Activated T-helper 1 cell treated with Interleukin-2 at 50 U/mL for 16 hours (primary cell): ENCODE data around the gene CNTN2.

Source experiments
- DNase-seq: peaks from one replicate; pipeline ENCODE4 v3.0.0-alpha.2; 2020; ENCODE audit warnings: low read depth

CNTN2 gene

GRCh38 chr1:205024679-205025078 is 18.3 kb upstream of the CNTN2 start:
- DNase-seq, result no peak

GRCh38 chr1:205025239-205025638 is 17.8 kb upstream of the CNTN2 start:
- DNase-seq, result no peak

GRCh38 chr1:205026181-205026580 is 16.8 kb upstream of the CNTN2 start:
- DNase-seq, result no peak

- DNase-seq, result no peak
Measured at GRCh38 chr1:205028390-205028789, 14.6 kb upstream of the CNTN2 start.

GRCh38 chr1:205028924-205029323 is 14.1 kb upstream of the CNTN2 start:
- DNase-seq, result no peak

- DNase-seq, result no peak
Measured at GRCh38 chr1:205030241-205030640, 12.8 kb upstream of the CNTN2 start.

GRCh38 chr1:205030896-205031295 is 12.1 kb upstream of the CNTN2 start:
- no peak for DNase-seq

- DNase-seq, result no peak
Measured at GRCh38 chr1:205032508-205032907, 10.5 kb upstream of the CNTN2 start.

GRCh38 chr1:205037539-205037938 is 5.5 kb upstream of the CNTN2 start:
- no peak for DNase-seq

- DNase-seq, result no peak
Measured at GRCh38 chr1:205038132-205038786, 4.8 kb upstream of the CNTN2 start.

- DNase-seq, result no peak
Measured at GRCh38 chr1:205041001-205041715, 1.9 kb upstream of the CNTN2 start.

GRCh38 chr1:205041998-205042910 is 758 bp upstream of the CNTN2 start:
- DNase-seq, result no peak

GRCh38 chr1:205043866-205044265 is 854 bp downstream of the CNTN2 start:
- DNase-seq, result no peak

GRCh38 chr1:205044741-205045140 is 1.7 kb downstream of the CNTN2 start:
- no peak for DNase-seq

GRCh38 chr1:205045146-205045545 is 2.1 kb downstream of the CNTN2 start:
- DNase-seq, result no peak

GRCh38 chr1:205046870-205047269 is 3.9 kb downstream of the CNTN2 start:
- DNase-seq, result no peak

- DNase-seq, result no peak
Measured at GRCh38 chr1:205047764-205048231, 4.8 kb downstream of the CNTN2 start.

- no peak for DNase-seq
Measured at GRCh38 chr1:205048382-205048781, 5.4 kb downstream of the CNTN2 start.

- DNase-seq, result no peak
Measured at GRCh38 chr1:205049479-205049878, 6.5 kb downstream of the CNTN2 start.

- no peak for DNase-seq
Measured at GRCh38 chr1:205052690-205053089, 9.7 kb downstream of the CNTN2 start.

- no peak for DNase-seq
Measured at GRCh38 chr1:205053296-205053695, 10.3 kb downstream of the CNTN2 start.

GRCh38 chr1:205054013-205054412 is 11.0 kb downstream of the CNTN2 start:
- DNase-seq, result no peak

GRCh38 chr1:205056188-205056611 is 13.2 kb downstream of the CNTN2 start:
- no peak for DNase-seq
